ENCODE data around the gene FADS6. TPM values are rescaled to one million over a fixed set of nuclear protein-coding genes. Genes with fewer than 3 reads are reported as not detected.
A peak's percentile ranks its signal among the peaks of the same experiment; 100 is the strongest.

FADS6 gene
- total and polyA plus RNA-seq, 7 donors: 0.06 to 1.8 (median 1.6) TPM; not detected in 4

- Histone ChIP-seq H3K27me3 (peaks cover 36 to 92% (median 66%) of the 10 kb centered on the region in 3 donors), H3K27ac (no peak within 1 kb of the TSS), H3K4me1 (peaks cover 0 to 26% (median 22%) of the 10 kb centered on the region in 4 donors), H3K9me3 (no peaks in the 10 kb centered on the region), H3K4me3 (peak within 1 kb of the TSS; percentile 8 to 38 (median 30)), H3K36me3 (no peaks in the 10 kb centered on the region)
- intact Hi-C loops (cut with DNase I): no loop called here
- no peak for DNase-seq
- WGBS, 2 donors: 3 to 10% methylated on average over 54 of the region's 54 CpGs
- TF ChIP-seq POLR2AphosphoS5 (IDR thresholded peaks at IDR 0.05) (no peak), EP300 (IDR thresholded peaks at IDR 0.05) (no peak), POLR2A (IDR thresholded peaks at IDR 0.05) (no peak)
- TF ChIP-seq, protein P1, sequence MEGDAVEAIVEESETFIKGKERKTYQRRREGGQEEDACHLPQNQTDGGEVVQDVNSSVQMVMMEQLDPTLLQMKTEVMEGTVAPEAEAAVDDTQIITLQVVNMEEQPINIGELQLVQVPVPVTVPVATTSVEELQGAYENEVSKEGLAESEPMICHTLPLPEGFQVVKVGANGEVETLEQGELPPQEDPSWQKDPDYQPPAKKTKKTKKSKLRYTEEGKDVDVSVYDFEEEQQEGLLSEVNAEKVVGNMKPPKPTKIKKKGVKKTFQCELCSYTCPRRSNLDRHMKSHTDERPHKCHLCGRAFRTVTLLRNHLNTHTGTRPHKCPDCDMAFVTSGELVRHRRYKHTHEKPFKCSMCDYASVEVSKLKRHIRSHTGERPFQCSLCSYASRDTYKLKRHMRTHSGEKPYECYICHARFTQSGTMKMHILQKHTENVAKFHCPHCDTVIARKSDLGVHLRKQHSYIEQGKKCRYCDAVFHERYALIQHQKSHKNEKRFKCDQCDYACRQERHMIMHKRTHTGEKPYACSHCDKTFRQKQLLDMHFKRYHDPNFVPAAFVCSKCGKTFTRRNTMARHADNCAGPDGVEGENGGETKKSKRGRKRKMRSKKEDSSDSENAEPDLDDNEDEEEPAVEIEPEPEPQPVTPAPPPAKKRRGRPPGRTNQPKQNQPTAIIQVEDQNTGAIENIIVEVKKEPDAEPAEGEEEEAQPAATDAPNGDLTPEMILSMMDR (IDR thresholded peaks at IDR 0.05): no peak
These were observed 31.0 kb upstream of the FADS6 start, which contains the start of gene OTOP2 for GRCh38 chr17:74924250-74924948. TSS of gene OTOP2 (plus strand) at chr17:74924273. CDS start at chr17:74924633, 360 bp downstream.

DNA sequence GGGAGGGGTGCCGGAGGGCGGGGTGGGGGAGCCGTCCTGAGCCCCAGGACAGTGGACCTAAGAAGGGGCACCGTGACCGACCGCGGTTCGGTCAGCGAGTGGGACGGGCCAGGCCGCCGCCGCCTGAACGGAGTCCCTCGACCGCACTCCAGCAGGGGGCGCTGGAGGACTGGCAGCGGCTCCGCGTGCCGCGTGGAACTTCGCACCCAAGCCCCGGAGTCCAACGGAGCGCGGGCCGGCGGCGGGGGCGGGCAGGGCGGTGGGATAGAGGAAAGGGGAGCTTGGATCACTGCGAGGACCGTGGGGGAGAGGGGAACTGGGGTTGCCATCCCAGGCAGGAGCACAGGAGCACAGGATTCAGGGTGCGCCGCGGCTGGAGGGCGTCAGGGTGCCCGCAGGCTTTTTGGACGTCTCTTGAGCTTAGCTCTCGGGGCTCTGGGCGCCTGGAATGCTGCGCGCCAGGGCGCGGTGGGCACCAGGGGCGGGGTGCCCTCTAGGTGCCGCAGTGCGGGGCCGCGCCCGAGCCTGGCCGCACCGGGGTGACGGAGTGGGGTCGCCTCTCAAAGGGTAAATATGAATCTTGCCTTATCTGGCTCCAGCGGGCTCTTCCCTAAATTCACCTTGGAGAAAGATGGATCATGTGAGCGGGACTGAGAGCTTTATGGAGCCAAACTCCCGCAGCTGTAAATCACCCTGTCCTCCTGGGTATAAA, 30.3 kb upstream of the FADS6 start:
- Histone ChIP-seq H3K27me3 (peaks cover 36 to 92% (median 69%) of the 10 kb centered on the region in 3 donors), H3K4me3 (peak overlapping the region in 3 of 4 donors; percentile 24 to 38 (median 35)), H3K9me3 (no peaks in the 10 kb centered on the region), H3K36me3 (no peaks in the 10 kb centered on the region), H3K27ac (no peak overlapping the region), H3K4me1 (peaks cover 0 to 26% (median 22%) of the 10 kb centered on the region in 4 donors)
- no peak for TF ChIP-seq POLR2A (IDR thresholded peaks at IDR 0.05)
- TF ChIP-seq, protein P1 (IDR thresholded peaks at IDR 0.05): peak; percentile 27 to 72 (median 41)
- TF ChIP-seq POLR2AphosphoS5 (IDR thresholded peaks at IDR 0.05): no peak
- no peak for TF ChIP-seq EP300 (IDR thresholded peaks at IDR 0.05)
- intact Hi-C loops (cut with DNase I): loop anchor here (1.0 kb wide), 1 partner anchor 35 kb away; no protein-coding TSS in a partner anchor
- 3% methylated on average over 59 of the region's 59 CpGs for WGBS, 2 donors
- no peak for DNase-seq

- DNase-seq: no peak
- intact Hi-C loops (cut with DNase I): loop anchor here (1.0 kb wide), 1 partner anchor 35 kb away; no protein-coding TSS in a partner anchor
- H3K27me3 ChIP-seq: peaks cover 36 to 84% (median 69%) of the 10 kb centered on the region in 3 donors
- no peaks in the 10 kb centered on the region for H3K36me3 ChIP-seq
- H3K9me3 ChIP-seq: no peaks in the 10 kb centered on the region
- 6% methylated on average over 57 of the region's 57 CpGs for WGBS, 2 donors
- TF ChIP-seq EP300 (IDR thresholded peaks at IDR 0.05): no peak
- no peak for TF ChIP-seq POLR2AphosphoS5 (IDR thresholded peaks at IDR 0.05)
- TF ChIP-seq, protein P1 (IDR thresholded peaks at IDR 0.05): no peak
- no peak for TF ChIP-seq POLR2A (IDR thresholded peaks at IDR 0.05)
- peak within 1 kb of the TSS; percentile 8 to 38 (median 30) for H3K4me3 ChIP-seq
- peaks cover 0 to 26% (median 22%) of the 10 kb centered on the region in 4 donors for H3K4me1 ChIP-seq
- H3K27ac ChIP-seq: no peak within 1 kb of the TSS
These were observed 29.5 kb upstream of the FADS6 start, which contains the start of gene USH1G for GRCh38 chr17:74922694-74923537. TSS of gene USH1G (minus strand) at chr17:74923255. CDS start at chr17:74923073, 182 bp downstream.

DNA sequence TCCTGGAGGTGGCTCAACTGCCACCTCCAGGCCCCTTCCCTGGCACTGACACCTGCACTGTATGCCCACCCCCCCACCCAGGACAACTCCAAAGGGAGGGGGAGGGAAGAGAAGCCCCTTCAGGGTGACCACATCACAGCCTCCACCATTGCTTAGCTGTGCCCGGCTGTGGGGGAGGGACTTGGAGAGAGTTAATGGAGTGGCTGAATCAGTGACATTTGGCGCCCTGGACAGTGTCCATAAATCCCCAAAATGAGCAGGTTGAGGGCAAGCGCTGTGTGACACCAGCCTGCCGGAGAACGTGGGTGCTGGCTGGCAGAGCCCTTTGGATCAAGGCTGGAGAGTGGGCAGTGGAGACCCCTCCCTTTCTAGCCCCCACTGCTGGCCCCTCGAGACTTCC, 28.7 kb upstream of the FADS6 start:
- intact Hi-C loops (cut with DNase I): no loop called here

More for the DNA sequence above, 28.7 kb upstream of the FADS6 start:
- Histone ChIP-seq H3K9me3 (no peaks in the 10 kb centered on the region), H3K27me3 (peaks cover 36 to 77% (median 74%) of the 10 kb centered on the region in 3 donors), H3K27ac (no peak overlapping the region), H3K4me1 (peaks cover 0 to 26% (median 22%) of the 10 kb centered on the region in 4 donors), H3K4me3 (no peak overlapping the region), H3K36me3 (no peaks in the 10 kb centered on the region)
- 37 to 61% methylated on average over 6 of the region's 6 CpGs for WGBS, 2 donors
- TF ChIP-seq POLR2AphosphoS5 (IDR thresholded peaks at IDR 0.05) (no peak), EP300 (IDR thresholded peaks at IDR 0.05) (no peak), POLR2A (IDR thresholded peaks at IDR 0.05) (no peak)
- TF ChIP-seq, protein P1 (IDR thresholded peaks at IDR 0.05): no peak
- no peak for DNase-seq
